GM23338 (cell line): ENCODE results near the gene TRA2A. TPM values are rescaled to one million over a fixed set of nuclear protein-coding genes. Genes with fewer than 3 reads are reported as not detected.

Experiments
- ATAC-seq: fragments of 200-7000 bp; cut with Tn5 transposase; 3 replicates; pipeline ENCODE4 v1.9.1; 2020
- DNase-seq: peaks from one replicate; pipeline ENCODE4 v3.0.0-alpha.2; 2015; ENCODE audit warnings: low spot score
- H2AFZ ChIP-seq: fragments of 200-600 bp; sonication (generic); 2 replicates; pipeline ENCODE4 v1.8.0; 2016; ENCODE audit warnings: antibody characterized with exemption, mild to moderate bottlenecking, moderate library complexity
- H3F3A ChIP-seq: fragments of 200-600 bp; sonication (generic); replicated peaks from 2 replicates; pipeline ENCODE4 v1.8.0; 2017; ENCODE audit warnings: antibody characterized with exemption, mixed run types, low read depth
- H3K27ac ChIP-seq: fragments of 200-600 bp; sonication (generic); 2 replicates; pipeline ENCODE4 v1.6.1; 2016; ENCODE audit warnings: low read depth
- H3K27me3 ChIP-seq: fragments of 200-600 bp; sonication (generic); 2 replicates; pipeline ENCODE4 v1.8.0; 2016; ENCODE audit warnings: mild to moderate bottlenecking, mixed run types, moderate library complexity; ENCODE audit not compliant: insufficient read depth
- H3K36me3 ChIP-seq: fragments of 200-600 bp; sonication (generic); 2 replicates; pipeline ENCODE4 v1.8.0; 2016; ENCODE audit warnings: mild to moderate bottlenecking; ENCODE audit not compliant: insufficient read depth
- H3K4me1 ChIP-seq: fragments of 200-600 bp; sonication (generic); 2 replicates; pipeline ENCODE4 v1.8.0; 2016; ENCODE audit warnings: mild to moderate bottlenecking, moderate library complexity; ENCODE audit not compliant: insufficient read depth
- H3K4me2 ChIP-seq: fragments of 200-600 bp; sonication (generic); 2 replicates; pipeline ENCODE4 v1.7.1; 2017; ENCODE audit warnings: mixed run types
- H3K4me3 ChIP-seq: fragments of 200-600 bp; sonication (generic); 2 replicates; pipeline ENCODE4 v1.6.1; 2016; ENCODE audit warnings: mixed run types
- H3K79me2 ChIP-seq: fragments of 200-600 bp; sonication (generic); replicated peaks from 2 replicates; pipeline ENCODE4 v1.8.0; 2017; ENCODE audit warnings: mild to moderate bottlenecking; ENCODE audit not compliant: insufficient read depth
- H3K9me2 ChIP-seq: fragments of 200-600 bp; sonication (generic); 2 replicates; pipeline ENCODE4 v1.8.0; 2017; ENCODE audit not compliant: insufficient read depth
- H4K20me1 ChIP-seq: fragments of 200-600 bp; sonication (generic); replicated peaks from 2 replicates; pipeline ENCODE4 v1.8.0; 2017; ENCODE audit warnings: mild to moderate bottlenecking; ENCODE audit not compliant: insufficient read depth
- H3K27ac Mint-ChIP-seq: 2 replicates; pipeline ENCODE4 v1.8.0; 2020; ENCODE audit warnings: inconsistent platforms, mild to moderate bottlenecking, moderate library complexity, mixed read lengths
- H3K27me3 Mint-ChIP-seq: 3 replicates; pipeline ENCODE4 v1.8.0; 2022; ENCODE audit warnings: low read depth, mild to moderate bottlenecking, moderate library complexity, mixed read lengths, inconsistent platforms; ENCODE audit not compliant: insufficient read depth, poor library complexity
- H3K36me3 Mint-ChIP-seq: 3 replicates; pipeline ENCODE4 v1.8.0; 2021; ENCODE audit warnings: low read depth, mild to moderate bottlenecking, inconsistent platforms, moderate library complexity, mixed read lengths
- H3K4me1 Mint-ChIP-seq: 3 replicates; pipeline ENCODE4 v1.8.0; 2020; ENCODE audit warnings: mild to moderate bottlenecking, inconsistent platforms, mixed read lengths
- H3K4me3 Mint-ChIP-seq: 3 replicates; pipeline ENCODE4 v1.8.0; 2021; ENCODE audit warnings: moderate library complexity, mild to moderate bottlenecking, inconsistent platforms, mixed read lengths
- H3K9me3 Mint-ChIP-seq: 3 replicates; pipeline ENCODE4 v1.8.0; 2020; ENCODE audit warnings: moderate library complexity, mild to moderate bottlenecking, inconsistent platforms, mixed read lengths
- CREB1 ChIP-seq: fragments of 250-450 bp; sonication (Bioruptor Pico); IDR thresholded peaks from 2 replicates; pipeline ENCODE4 v1.5.0; 2020; ENCODE audit warnings: low read depth, mild to moderate bottlenecking, moderate library complexity
- EZH2 ChIP-seq: fragments of 200-600 bp; sonication (generic); IDR thresholded peaks from one replicate; pipeline ENCODE4 v1.8.0; 2017; ENCODE audit warnings: antibody characterized with exemption, mild to moderate bottlenecking, low read depth; ENCODE audit not compliant: unreplicated experiment
- EZH2phosphoT487 ChIP-seq: fragments of 200-600 bp; sonication (generic); IDR thresholded peaks from one replicate; pipeline ENCODE4 v1.8.1; 2018; ENCODE audit warnings: antibody characterized with exemption; ENCODE audit not compliant: unreplicated experiment
- JUNB ChIP-seq: IDR thresholded peaks from one replicate; pipeline ENCODE4 v1.6.1; 2016; ENCODE audit warnings: antibody characterized with exemption; ENCODE audit not compliant: unreplicated experiment
- POLR2AphosphoS5 ChIP-seq: IDR thresholded peaks from 2 replicates; pipeline ENCODE4 v1.6.1; 2016; ENCODE audit warnings: antibody characterized with exemption, low read depth
- STAT1 ChIP-seq: IDR thresholded peaks from one replicate; pipeline ENCODE4 v1.6.1; 2016; ENCODE audit warnings: antibody characterized with exemption; ENCODE audit not compliant: unreplicated experiment
- ZNF114 ChIP-seq: fragments of 250-450 bp; sonication (Bioruptor Pico); IDR thresholded peaks from 2 replicates; pipeline ENCODE4 v1.5.0; 2020; ENCODE audit warnings: mild to moderate bottlenecking, moderate library complexity
- ZNF331 ChIP-seq: fragments of 250-450 bp; sonication (Bioruptor Pico); IDR thresholded peaks from 2 replicates; pipeline ENCODE4 v1.5.0; 2020; ENCODE audit warnings: low read depth, mild to moderate bottlenecking, moderate library complexity
- polyA plus RNA-seq: library from polyadenylated mRNA; unstranded; fragments of >200 nt; fragmentation: Nextera tagmentation; extraction: Ambion mirVana; gene quantifications from 2 replicates; pipeline ENCODE4 v1.2.1, GENCODE V29; 2016
- total RNA-seq: library from RNA; depleted of rRNA; stranded (reverse); fragments of >200 nt; shearing (Covaris generic); gene quantifications from 2 replicates; pipeline ENCODE4 v1.2.3, GENCODE V29; 2014
- TF ChIP-seq, protein P1 (sequence below): IDR thresholded peaks from one replicate; pipeline ENCODE4 v1.6.1; 2018; ENCODE audit warnings: antibody characterized with exemption; ENCODE audit not compliant: unreplicated experiment
- TF ChIP-seq, protein P2 (sequence below): IDR thresholded peaks from 2 replicates; pipeline ENCODE4 v1.6.1; 2016; ENCODE audit warnings: antibody characterized with exemption

TRA2A gene
- total and polyA plus RNA-seq, 2 experiments from 2014 or later: 82.6 to 271 TPM

DNA sequence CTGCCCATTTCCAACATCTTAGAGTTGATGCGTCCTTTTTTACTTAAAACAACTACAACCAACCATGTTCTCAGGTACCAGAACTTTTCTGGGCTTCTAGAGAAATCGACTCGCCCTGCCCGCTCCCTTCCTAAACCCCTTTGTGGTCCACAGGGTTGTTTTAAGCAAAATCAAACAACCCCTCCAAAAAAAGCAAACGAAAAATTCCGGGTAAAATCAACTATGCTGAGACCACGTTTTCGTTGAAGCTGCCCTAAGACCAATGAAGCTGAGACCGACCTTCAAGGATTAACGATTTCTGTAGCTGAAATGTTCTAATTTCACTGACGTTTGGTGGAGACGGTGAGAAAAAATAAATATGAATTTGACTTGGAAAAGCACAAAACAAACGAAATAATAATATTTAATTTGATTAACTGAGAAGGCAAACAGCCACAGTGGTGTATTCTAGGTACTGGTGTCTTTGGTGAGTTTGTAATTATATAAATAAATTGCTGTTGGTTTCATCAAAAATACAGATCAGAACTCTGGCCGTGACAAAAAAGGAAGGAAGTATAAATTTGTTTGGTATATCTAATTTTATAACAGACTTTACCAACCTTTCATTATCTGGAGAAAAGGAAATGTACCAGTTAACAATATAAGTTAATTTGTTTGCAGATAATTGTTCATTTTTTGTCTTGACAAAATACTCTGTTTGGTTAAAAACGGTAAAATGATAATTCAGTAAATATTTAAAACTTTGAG lies 56.8 kb downstream of the TRA2A start:
- H2AFZ ChIP-seq: no peak overlapping the region
- no peaks in the 10 kb centered on the region for H3F3A ChIP-seq
- TF ChIP-seq EZH2phosphoT487 (no peak), JUNB (no peak), STAT1 (no peak), ZNF114 (CRISPR knock-in tag) (no peak), ZNF331 (CRISPR knock-in tag) (no peak)
- Mint-ChIP-seq H3K9me3 (peaks cover 2% of the 10 kb centered on the region; the same call in 2 of the 3 replicates), H3K27me3 (peaks cover 16% of the 10 kb centered on the region), H3K27ac (peak overlapping the region; percentile 97), H3K4me3 (peak overlapping the region; percentile 84), H3K36me3 (peaks cover 2% of the 10 kb centered on the region; the same call in 2 of the 3 replicates), H3K4me1 (peaks cover 25% of the 10 kb centered on the region)
- H3K27ac ChIP-seq: peak overlapping the region; percentile 99
- no peaks in the 10 kb centered on the region for H3K27me3 ChIP-seq
- ATAC-seq: no peak
- peak overlapping the region; percentile 74 for H3K4me2 ChIP-seq
- H3K4me1 ChIP-seq: peaks cover 27% of the 10 kb centered on the region
- H3K36me3 ChIP-seq: no peaks in the 10 kb centered on the region
- H4K20me1 ChIP-seq: no peaks in the 10 kb centered on the region
- peak overlapping the region; percentile 56 for H3K4me3 ChIP-seq
- H3K79me2 ChIP-seq: peaks cover 65% of the 10 kb centered on the region
- H3K9me2 ChIP-seq: no peaks in the 10 kb centered on the region
- no peak for DNase-seq

DNA sequence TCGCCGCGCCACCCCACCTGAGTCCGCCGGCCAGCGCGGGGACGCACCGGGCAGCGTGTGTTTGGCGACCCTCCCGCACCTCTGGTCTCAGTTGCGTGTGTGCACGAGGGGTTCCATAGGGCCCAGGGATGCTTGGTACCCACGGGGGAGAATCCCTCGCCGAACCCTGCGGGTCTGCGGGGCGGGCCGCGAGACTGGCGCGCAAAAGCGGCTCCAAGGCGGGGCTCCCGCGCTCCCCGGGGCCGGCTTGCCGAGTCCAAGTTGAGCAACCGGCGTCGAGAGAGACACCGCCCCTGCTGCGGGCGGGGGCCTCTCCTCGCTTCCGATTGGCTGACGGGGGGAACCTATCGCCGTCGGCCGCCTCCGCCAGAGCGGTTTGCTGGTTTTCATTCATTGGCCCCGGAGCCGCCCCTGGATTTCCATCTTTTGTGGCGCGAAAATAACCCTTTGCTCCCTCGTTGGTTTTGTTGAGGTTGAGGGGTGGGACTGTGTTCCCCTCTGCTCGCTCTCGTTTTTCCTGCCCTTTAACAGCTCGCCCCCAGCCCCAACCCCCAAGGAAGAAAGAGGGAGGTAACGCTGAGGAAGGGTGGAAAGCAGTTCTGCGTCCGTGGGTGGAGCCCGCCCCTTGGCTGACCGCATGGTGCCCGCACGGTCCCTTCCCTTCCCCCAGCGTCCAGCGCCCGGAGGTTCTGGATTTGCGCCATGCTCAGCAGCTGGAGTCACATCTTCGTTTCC lies 57.5 kb downstream of the TRA2A start:
- peak overlapping the region; percentile 80 for H3K4me2 ChIP-seq
- no peaks in the 10 kb centered on the region for H4K20me1 ChIP-seq
- peaks cover 25% of the 10 kb centered on the region for H3K4me1 Mint-ChIP-seq
- H3F3A ChIP-seq: no peaks in the 10 kb centered on the region
- no peak overlapping the region for H2AFZ ChIP-seq
- H3K4me3 Mint-ChIP-seq: peak overlapping the region; percentile 84
- H3K4me1 ChIP-seq: peaks cover 27% of the 10 kb centered on the region
- H3K4me3 ChIP-seq: peak overlapping the region; percentile 64
- H3K27ac Mint-ChIP-seq: peak overlapping the region; percentile 97
- H3K9me3 Mint-ChIP-seq: peaks cover 3% of the 10 kb centered on the region; the same call in 2 of the 3 replicates
- peaks cover 18% of the 10 kb centered on the region for H3K27me3 Mint-ChIP-seq
- peaks cover 66% of the 10 kb centered on the region for H3K79me2 ChIP-seq
- no peaks in the 10 kb centered on the region for H3K9me2 ChIP-seq
- no peaks in the 10 kb centered on the region for H3K36me3 ChIP-seq
- no peaks in the 10 kb centered on the region for H3K27me3 ChIP-seq
- peaks cover 5% of the 10 kb centered on the region for H3K36me3 Mint-ChIP-seq
- H3K27ac ChIP-seq: peak overlapping the region; percentile 99
- DNase-seq (peak; percentile 99), ATAC-seq (peak; percentile 65)
- TF ChIP-seq, protein P1, sequence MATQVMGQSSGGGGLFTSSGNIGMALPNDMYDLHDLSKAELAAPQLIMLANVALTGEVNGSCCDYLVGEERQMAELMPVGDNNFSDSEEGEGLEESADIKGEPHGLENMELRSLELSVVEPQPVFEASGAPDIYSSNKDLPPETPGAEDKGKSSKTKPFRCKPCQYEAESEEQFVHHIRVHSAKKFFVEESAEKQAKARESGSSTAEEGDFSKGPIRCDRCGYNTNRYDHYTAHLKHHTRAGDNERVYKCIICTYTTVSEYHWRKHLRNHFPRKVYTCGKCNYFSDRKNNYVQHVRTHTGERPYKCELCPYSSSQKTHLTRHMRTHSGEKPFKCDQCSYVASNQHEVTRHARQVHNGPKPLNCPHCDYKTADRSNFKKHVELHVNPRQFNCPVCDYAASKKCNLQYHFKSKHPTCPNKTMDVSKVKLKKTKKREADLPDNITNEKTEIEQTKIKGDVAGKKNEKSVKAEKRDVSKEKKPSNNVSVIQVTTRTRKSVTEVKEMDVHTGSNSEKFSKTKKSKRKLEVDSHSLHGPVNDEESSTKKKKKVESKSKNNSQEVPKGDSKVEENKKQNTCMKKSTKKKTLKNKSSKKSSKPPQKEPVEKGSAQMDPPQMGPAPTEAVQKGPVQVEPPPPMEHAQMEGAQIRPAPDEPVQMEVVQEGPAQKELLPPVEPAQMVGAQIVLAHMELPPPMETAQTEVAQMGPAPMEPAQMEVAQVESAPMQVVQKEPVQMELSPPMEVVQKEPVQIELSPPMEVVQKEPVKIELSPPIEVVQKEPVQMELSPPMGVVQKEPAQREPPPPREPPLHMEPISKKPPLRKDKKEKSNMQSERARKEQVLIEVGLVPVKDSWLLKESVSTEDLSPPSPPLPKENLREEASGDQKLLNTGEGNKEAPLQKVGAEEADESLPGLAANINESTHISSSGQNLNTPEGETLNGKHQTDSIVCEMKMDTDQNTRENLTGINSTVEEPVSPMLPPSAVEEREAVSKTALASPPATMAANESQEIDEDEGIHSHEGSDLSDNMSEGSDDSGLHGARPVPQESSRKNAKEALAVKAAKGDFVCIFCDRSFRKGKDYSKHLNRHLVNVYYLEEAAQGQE: peak; percentile 36
- TF ChIP-seq STAT1 (no peak), EZH2phosphoT487 (no peak), EZH2 (no peak), ZNF331 (CRISPR knock-in tag) (no peak), POLR2AphosphoS5 (peak; percentile 71), CREB1 (CRISPR knock-in tag) (peak; percentile 57; the same call in 1 of the 2 replicates)
- TF ChIP-seq, protein P2, sequence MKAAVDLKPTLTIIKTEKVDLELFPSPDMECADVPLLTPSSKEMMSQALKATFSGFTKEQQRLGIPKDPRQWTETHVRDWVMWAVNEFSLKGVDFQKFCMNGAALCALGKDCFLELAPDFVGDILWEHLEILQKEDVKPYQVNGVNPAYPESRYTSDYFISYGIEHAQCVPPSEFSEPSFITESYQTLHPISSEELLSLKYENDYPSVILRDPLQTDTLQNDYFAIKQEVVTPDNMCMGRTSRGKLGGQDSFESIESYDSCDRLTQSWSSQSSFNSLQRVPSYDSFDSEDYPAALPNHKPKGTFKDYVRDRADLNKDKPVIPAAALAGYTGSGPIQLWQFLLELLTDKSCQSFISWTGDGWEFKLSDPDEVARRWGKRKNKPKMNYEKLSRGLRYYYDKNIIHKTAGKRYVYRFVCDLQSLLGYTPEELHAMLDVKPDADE: no peak; the same call in 1 of the 2 replicates
